ENCODE results near the gene METTL15.
"Not testable (repeated sequence)": the region's sequence is repeated elsewhere in the genome, so short reads cannot be mapped to it uniquely, and the experiment has no call there.

The METTL15 gene

GRCh38 chr11:28110821-28111200 lies 2.6 kb downstream of the METTL15 start:
- no peak for DNase-seq

GRCh38 chr11:28114116-28114515 lies 5.9 kb downstream of the METTL15 start:
- DNase-seq: no peak

GRCh38 chr11:28114731-28115130 lies 6.5 kb downstream of the METTL15 start:
- DNase-seq: no peak

- no peak for DNase-seq
Measured at GRCh38 chr11:28117712-28118111, 9.5 kb downstream of the METTL15 start.

- DNase-seq: no peak
Measured at GRCh38 chr11:28123151-28123581, 15.0 kb downstream of the METTL15 start.

- DNase-seq: no peak
Measured at GRCh38 chr11:28132548-28132947, 24.4 kb downstream of the METTL15 start.

- no peak for DNase-seq
Measured at GRCh38 chr11:28133146-28133545, 25.0 kb downstream of the METTL15 start.

- not testable (repeated sequence) for DNase-seq
Measured at GRCh38 chr11:28136157-28136556, 28.0 kb downstream of the METTL15 start.

GRCh38 chr11:28137366-28137765 lies 29.2 kb downstream of the METTL15 start:
- DNase-seq: no peak

GRCh38 chr11:28137832-28138231 lies 29.6 kb downstream of the METTL15 start:
- no peak for DNase-seq

GRCh38 chr11:28139841-28140415 lies 31.7 kb downstream of the METTL15 start:
- DNase-seq: no peak

GRCh38 chr11:28140689-28141455 lies 32.7 kb downstream of the METTL15 start:
- no peak for DNase-seq

GRCh38 chr11:28142724-28143123 lies 34.5 kb downstream of the METTL15 start:
- DNase-seq: no peak

- no peak for DNase-seq
Measured at GRCh38 chr11:28144808-28145207, 36.6 kb downstream of the METTL15 start.

GRCh38 chr11:28146123-28146751 lies 38.0 kb downstream of the METTL15 start:
- no peak for DNase-seq

- DNase-seq: no peak
Measured at GRCh38 chr11:28152743-28153142, 44.6 kb downstream of the METTL15 start.

GRCh38 chr11:28153586-28153985 lies 45.4 kb downstream of the METTL15 start:
- DNase-seq: no peak

GRCh38 chr11:28168718-28169117 lies 60.5 kb downstream of the METTL15 start:
- DNase-seq: no peak

GRCh38 chr11:28169816-28170215 lies 61.6 kb downstream of the METTL15 start:
- no peak for DNase-seq

GRCh38 chr11:28170759-28171158 lies 62.6 kb downstream of the METTL15 start:
- no peak for DNase-seq

- no peak for DNase-seq
Measured at GRCh38 chr11:28176351-28176750, 68.2 kb downstream of the METTL15 start.

GRCh38 chr11:28195449-28195848 lies 87.3 kb downstream of the METTL15 start:
- DNase-seq: no peak

GRCh38 chr11:28209906-28210305 lies 101.7 kb downstream of the METTL15 start:
- no peak for DNase-seq

- not testable (repeated sequence) for DNase-seq
Measured at GRCh38 chr11:28222063-28222462, 113.9 kb downstream of the METTL15 start.
